HepG2 (cell line): ENCODE results near the gene SLC25A33. TPM values are rescaled to one million over a fixed set of nuclear protein-coding genes. Genes with fewer than 3 reads are reported as not detected.

Experiments
- CBX5 ChIP-seq: sonication (generic); formaldehyde crosslinking; IDR thresholded peaks from 2 replicates; pipeline ENCODE4 v1.4.0; 2020; ENCODE audit warnings: missing genetic modification reagents, borderline replicate concordance
- CENPBD1 ChIP-seq: sonication (generic); formaldehyde crosslinking; IDR thresholded peaks from 2 replicates; pipeline ENCODE4 v1.8.0; 2022; ENCODE audit warnings: missing genetic modification reagents, low read depth, mild to moderate bottlenecking, borderline replicate concordance
- CENPX ChIP-seq: sonication (generic); formaldehyde crosslinking; IDR thresholded peaks from 2 replicates; pipeline ENCODE4 v1.9.0; 2021; ENCODE audit warnings: mild to moderate bottlenecking, missing genetic modification reagents, moderate library complexity
- HOXA9 ChIP-seq: sonication (generic); formaldehyde crosslinking; IDR thresholded peaks from 2 replicates; pipeline ENCODE4 v1.8.1; 2022; ENCODE audit warnings: missing genetic modification reagents, mild to moderate bottlenecking, moderate library complexity, borderline replicate concordance
- ISX ChIP-seq: sonication (generic); formaldehyde crosslinking; conservative IDR thresholded peaks from 2 replicates; pipeline ENCODE4 v1.5.0; 2020; ENCODE audit warnings: missing genetic modification reagents
- TAF1 ChIP-seq: sonication (generic); formaldehyde crosslinking; IDR thresholded peaks from 2 replicates; pipeline ENCODE4 v1.4.0; 2020; ENCODE audit warnings: missing genetic modification reagents
- ZFP1 ChIP-seq: IDR thresholded peaks from 2 replicates; pipeline ENCODE4 v1.6.1; 2016
- ZNF441 ChIP-seq: sonication (generic); formaldehyde crosslinking; IDR thresholded peaks from 2 replicates; pipeline ENCODE4 v1.7.0; 2021; ENCODE audit warnings: missing genetic modification reagents, borderline replicate concordance
- ZNF451 ChIP-seq: sonication (generic); formaldehyde crosslinking; IDR thresholded peaks from 2 replicates; pipeline ENCODE4 v1.5.0; 2020; ENCODE audit warnings: mild to moderate bottlenecking, missing genetic modification reagents
- polyA plus RNA-seq, 8 experiments: library from polyadenylated mRNA; depleted of rRNA in 3 of 8; stranded (reverse) in 7 of 8; unstranded in 1 of 8; fragments of >200 nt; fragmentation: Illumina TruSeq in 4 of 8; extraction: Trizol in 4 of 8; gene quantifications; 2 replicates each; pipeline versions ENCODE4 v1.2.1 to v1.2.3, GENCODE V29; 2011 to 2016; ENCODE audit warnings: low read depth in 4 of 8, missing spikeins in 1 of 8, mixed read lengths in 1 of 8; ENCODE audit not compliant: insufficient read depth in 1 of 8
- total RNA-seq, 5 experiments: library from RNA; depleted of rRNA; stranded (reverse); fragments of >200 nt; fragmentation: Illumina TruSeq; extraction: Trizol; gene quantifications; 2 replicates each; pipeline ENCODE4 v1.2.3, GENCODE V29; 2016; ENCODE audit warnings: low read depth in 1 of 5
- TF ChIP-seq, protein P1 (sequence below): sonication (generic); formaldehyde crosslinking; IDR thresholded peaks from 2 replicates; pipeline ENCODE4 v1.5.1; 2020; ENCODE audit warnings: mild to moderate bottlenecking, missing genetic modification reagents, moderate library complexity

SLC25A33 gene
- total and polyA plus RNA-seq, 2 of the 13 experiments (the other 11 are each of a cell fraction or from before 2014, with no cell fraction given) = 15.4 to 50.3 TPM

GRCh38 chr1:9589144-9589718 lies 50.0 kb downstream of the SLC25A33 start (continued):
- 0 out of 2 replicates have a peak, but pooled peaks have one; percentile 10 for TF ChIP-seq TAF1 (CRISPR knock-in tag)
- no peak for TF ChIP-seq HOXA9 (CRISPR knock-in tag)
- TF ChIP-seq ZNF441 (CRISPR knock-in tag) = 0 out of 2 replicates have a peak, but pooled peaks have one; percentile 17
- no peak for TF ChIP-seq CBX5 (CRISPR knock-in tag)
- no peak for TF ChIP-seq ZFP1
- TF ChIP-seq ZNF451 (CRISPR knock-in tag) = 0 out of 2 replicates have a peak, but pooled peaks have one; percentile 50
- TF ChIP-seq, protein P1, sequence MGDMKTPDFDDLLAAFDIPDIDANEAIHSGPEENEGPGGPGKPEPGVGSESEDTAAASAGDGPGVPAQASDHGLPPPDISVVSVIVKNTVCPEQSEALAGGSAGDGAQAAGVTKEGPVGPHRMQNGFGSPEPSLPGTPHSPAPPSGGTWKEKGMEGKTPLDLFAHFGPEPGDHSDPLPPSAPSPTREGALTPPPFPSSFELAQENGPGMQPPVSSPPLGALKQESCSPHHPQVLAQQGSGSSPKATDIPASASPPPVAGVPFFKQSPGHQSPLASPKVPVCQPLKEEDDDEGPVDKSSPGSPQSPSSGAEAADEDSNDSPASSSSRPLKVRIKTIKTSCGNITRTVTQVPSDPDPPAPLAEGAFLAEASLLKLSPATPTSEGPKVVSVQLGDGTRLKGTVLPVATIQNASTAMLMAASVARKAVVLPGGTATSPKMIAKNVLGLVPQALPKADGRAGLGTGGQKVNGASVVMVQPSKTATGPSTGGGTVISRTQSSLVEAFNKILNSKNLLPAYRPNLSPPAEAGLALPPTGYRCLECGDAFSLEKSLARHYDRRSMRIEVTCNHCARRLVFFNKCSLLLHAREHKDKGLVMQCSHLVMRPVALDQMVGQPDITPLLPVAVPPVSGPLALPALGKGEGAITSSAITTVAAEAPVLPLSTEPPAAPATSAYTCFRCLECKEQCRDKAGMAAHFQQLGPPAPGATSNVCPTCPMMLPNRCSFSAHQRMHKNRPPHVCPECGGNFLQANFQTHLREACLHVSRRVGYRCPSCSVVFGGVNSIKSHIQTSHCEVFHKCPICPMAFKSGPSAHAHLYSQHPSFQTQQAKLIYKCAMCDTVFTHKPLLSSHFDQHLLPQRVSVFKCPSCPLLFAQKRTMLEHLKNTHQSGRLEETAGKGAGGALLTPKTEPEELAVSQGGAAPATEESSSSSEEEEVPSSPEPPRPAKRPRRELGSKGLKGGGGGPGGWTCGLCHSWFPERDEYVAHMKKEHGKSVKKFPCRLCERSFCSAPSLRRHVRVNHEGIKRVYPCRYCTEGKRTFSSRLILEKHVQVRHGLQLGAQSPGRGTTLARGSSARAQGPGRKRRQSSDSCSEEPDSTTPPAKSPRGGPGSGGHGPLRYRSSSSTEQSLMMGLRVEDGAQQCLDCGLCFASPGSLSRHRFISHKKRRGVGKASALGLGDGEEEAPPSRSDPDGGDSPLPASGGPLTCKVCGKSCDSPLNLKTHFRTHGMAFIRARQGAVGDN (CRISPR knock-in tag) = peak; percentile 47; the same call in 1 of the 2 replicates
- TF ChIP-seq CENPBD1 (CRISPR knock-in tag) = no peak
- no peak for TF ChIP-seq CENPX (CRISPR knock-in tag)
- TF ChIP-seq ISX (CRISPR knock-in tag) = no peak
